Transverse colon (tissue), 4 donors: Measurements from ENCODE around the gene STOX2. TPM values are rescaled to one million over a fixed set of nuclear protein-coding genes. Genes with fewer than 3 reads are reported as not detected.

ENCODE experiments used
- DNase-seq: peaks from one replicate; pipeline ENCODE4 v3.0.0-alpha.2; 2019
- H3K27ac ChIP-seq, 4 donors: fragments of 200-600 bp; sonication (generic); 2 replicates each; pipeline ENCODE4 v1.5.1; 2016 to 2018; ENCODE audit warnings: inconsistent platforms in 4 of 4
- H3K27me3 ChIP-seq: fragments of 200-600 bp; sonication (generic); 2 replicates; pipeline ENCODE4 v1.5.1; 2017; ENCODE audit warnings: inconsistent platforms
- H3K36me3 ChIP-seq, 4 donors: fragments of 200-600 bp; sonication (generic); 2 replicates each; pipeline ENCODE4 v1.5.1; 2017 to 2019; ENCODE audit warnings: inconsistent platforms in 4 of 4
- H3K4me1 ChIP-seq, 4 donors: fragments of 200-600 bp; sonication (generic); 2 replicates each; pipeline ENCODE4 v1.5.1; 2017 to 2020; ENCODE audit warnings: inconsistent platforms in 4 of 4
- H3K4me3 ChIP-seq, 4 donors: fragments of 200-600 bp; sonication (generic); 1 replicate in 1 of 4; 2 replicates in 3 of 4; pipeline versions ENCODE4 v1.5.1 to v1.6.1; 2017 to 2019; ENCODE audit warnings: inconsistent platforms in 4 of 4
- H3K9me3 ChIP-seq, 2 donors: fragments of 200-600 bp; sonication (generic); 2 replicates each; pipeline ENCODE4 v1.5.1; 2017 to 2019; ENCODE audit warnings: inconsistent platforms in 2 of 2
- CTCF ChIP-seq, 5 experiments: fragments of 200-600 bp in 3 of 5; fragments of 450-650 bp in 2 of 5; sonication (generic) in 3 of 5; IDR thresholded peaks; 1 replicate in 2 of 5; 2 replicates in 3 of 5; pipeline ENCODE4 v1.5.1; 2016 to 2017; ENCODE audit warnings: antibody characterized with exemption in 5 of 5, inconsistent platforms in 3 of 5, mild to moderate bottlenecking in 2 of 5, moderate library complexity in 1 of 5
- EP300 ChIP-seq: sonication (generic); formaldehyde crosslinking; IDR thresholded peaks from one replicate; pipeline ENCODE4 v1.6.1; 2017; ENCODE audit warnings: antibody characterized with exemption, low read depth
- POLR2A ChIP-seq: fragments of 450-650 bp; IDR thresholded peaks from one replicate; pipeline ENCODE4 v1.6.1; 2016; ENCODE audit warnings: antibody characterized with exemption, mild to moderate bottlenecking, moderate library complexity
- POLR2AphosphoS5 ChIP-seq, 3 donors: sonication (generic); formaldehyde crosslinking; IDR thresholded peaks; one replicate each; pipeline ENCODE4 v1.6.1; 2016; ENCODE audit warnings: antibody characterized with exemption in 3 of 3
- WGBS, 2 donors: methylation state at CpG; one replicate each; pipeline ENCODE4 v1.1.5; 2018; ENCODE audit warnings: low coverage in 1 of 2; 5-methylcytosine and 5-hydroxymethylcytosine counted together
- in situ Hi-C, 4 donors: fragments of 200-750 bp; cut with MboI; loops; one replicate each; pipeline versions ENCODE4 v1.15.0 to v1.15.1; 2017; ENCODE audit warnings: low sequenced_read_pairs in 3 of 4, low pct_ligation_motif_present in 1 of 4, low pct_unique_long_range_greater_than_20kb in 1 of 4
- intact Hi-C: fragments of 100-400 bp; cut with DNase I; formaldehyde crosslinking; loops from one replicate; pipeline ENCODE4 v1.15.1; 2023; ENCODE audit warnings: low total_unique reads
- total RNA-seq, 4 donors: library from RNA; depleted of rRNA; stranded (reverse); fragments of >200 nt; gene quantifications; one replicate each; pipeline ENCODE4 v1.1.0, GENCODE V29; 2016

Gene STOX2
- total RNA-seq, 4 donors from 2014 or later: 0.37 to 90.8 (median 7.7) TPM

- Histone ChIP-seq H3K4me3 (no peak overlapping the region), H3K36me3 (no peaks in the 10 kb centered on the region), H3K4me1 (peaks cover 0 to 4% (median 2%) of the 10 kb centered on the region in 4 donors), H3K27me3 (no peaks in the 10 kb centered on the region), H3K27ac (no peak overlapping the region), H3K9me3 (no peaks in the 10 kb centered on the region)
- WGBS, 2 donors: 83 to 94% methylated on average over 1 to 8 of the region's 8 CpGs
- intact Hi-C loops (no loop called here), in situ Hi-C loops (no loop called here)
- DNase-seq: no peak
- no peak for TF ChIP-seq POLR2AphosphoS5 (IDR thresholded peaks at IDR 0.05)
- TF ChIP-seq EP300: no peak
- TF ChIP-seq POLR2A: no peak
- TF ChIP-seq CTCF (IDR thresholded peaks at IDR 0.05): no peak
Observed at GRCh38 chr4:183966371-183966770, 61.3 kb downstream of the STOX2 start.

- Histone ChIP-seq H3K9me3 (no peaks in the 10 kb centered on the region), H3K27ac (no peak overlapping the region), H3K4me1 (no peaks in the 10 kb centered on the region), H3K27me3 (no peaks in the 10 kb centered on the region), H3K36me3 (no peaks in the 10 kb centered on the region), H3K4me3 (no peak overlapping the region)
- no peak for DNase-seq
- intact Hi-C loops: no loop called here
- in situ Hi-C loops: no loop called here
- TF ChIP-seq EP300: no peak
- no peak for TF ChIP-seq POLR2AphosphoS5 (IDR thresholded peaks at IDR 0.05)
- no peak for TF ChIP-seq CTCF (IDR thresholded peaks at IDR 0.05)
- TF ChIP-seq POLR2A: no peak
- 90 to 94% methylated on average over 10 to 11 of the region's 11 CpGs for WGBS, 2 donors
Observed at GRCh38 chr4:183967266-183967665, 62.2 kb downstream of the STOX2 start.

GRCh38 chr4:183968502-183968901, 63.4 kb downstream of the STOX2 start:
- DNase-seq: no peak
- in situ Hi-C loops: no loop called here
- no peak overlapping the region for H3K27ac ChIP-seq
- no peak for TF ChIP-seq POLR2A
- TF ChIP-seq POLR2AphosphoS5 (IDR thresholded peaks at IDR 0.05): no peak
- TF ChIP-seq CTCF (IDR thresholded peaks at IDR 0.05): no peak
- no peak for TF ChIP-seq EP300
- intact Hi-C loops: no loop called here
- 67 to 76% methylated on average over 3 to 6 of the region's 6 CpGs for WGBS, 2 donors
- H3K4me1 ChIP-seq: no peaks in the 10 kb centered on the region
- H3K9me3 ChIP-seq: peaks cover 0 to under 1% of the 10 kb centered on the region in 2 donors
- H3K4me3 ChIP-seq: no peak overlapping the region
- no peaks in the 10 kb centered on the region for H3K36me3 ChIP-seq
- no peaks in the 10 kb centered on the region for H3K27me3 ChIP-seq

- intact Hi-C loops: no loop called here
- Histone ChIP-seq H3K27me3 (no peaks in the 10 kb centered on the region), H3K9me3 (peaks cover 0 to 4% of the 10 kb centered on the region in 2 donors), H3K36me3 (no peaks in the 10 kb centered on the region), H3K27ac (no peak overlapping the region), H3K4me3 (no peak overlapping the region), H3K4me1 (no peaks in the 10 kb centered on the region)
- TF ChIP-seq POLR2A (no peak), EP300 (no peak), CTCF (IDR thresholded peaks at IDR 0.05) (no peak), POLR2AphosphoS5 (IDR thresholded peaks at IDR 0.05) (no peak)
- in situ Hi-C loops: no loop called here
- no peak for DNase-seq
- 74 to 86% methylated on average over 5 of the region's 5 CpGs for whole genome bisulfite sequencing, 2 donors
Observed at GRCh38 chr4:183968931-183969330, 63.8 kb downstream of the STOX2 start.
